A673 (cell line): ENCODE measurements around the gene KATNAL1. TPM values are rescaled to one million over a fixed set of nuclear protein-coding genes. Genes with fewer than 3 reads are reported as not detected.
"Not testable (repeated sequence)": the region's sequence is repeated elsewhere in the genome, so short reads cannot be mapped to it uniquely, and the experiment has no call there.

ENCODE experiments used
- BruUV-seq: library from RNA; stranded (reverse); fragments of 400-500 nt; replicated peaks from 2 replicates; lab custom pipeline; 2021; lab: Mats Ljungman, UMichigan
- CTCF ChIA-PET: fragments of 300-600 bp; sonication (Branson Sonifier 250); formaldehyde crosslinking; loops from one replicate; lab custom pipeline; 2022; ENCODE audit warnings: antibody characterized with exemption; lab: Charles Lee
- POLR2A ChIA-PET: fragments of 300-600 bp; sonication (Branson Sonifier 250); formaldehyde crosslinking; loops from one replicate; lab custom pipeline; 2022; ENCODE audit warnings: antibody characterized with exemption; ENCODE audit not compliant: low non-redundant PET; lab: Charles Lee
- DNase-seq: peaks from one replicate; pipeline ENCODE4 v3.0.0-alpha.2; 2015; ENCODE audit warnings: low spot score
- H3K27ac ChIP-seq: fragments of 200-600 bp; sonication (generic); 2 replicates; pipeline ENCODE4 v1.5.1; 2016; ENCODE audit warnings: mixed run types, low read depth, mild to moderate bottlenecking, mixed read lengths, antibody characterized with exemption, low read length; ENCODE audit not compliant: poor library complexity, severe bottlenecking
- H3K27me3 ChIP-seq: fragments of 200-600 bp; sonication (generic); replicated peaks from 2 replicates; pipeline ENCODE4 v1.6.1; 2017; ENCODE audit warnings: mixed run types, low read depth, mild to moderate bottlenecking, mixed read lengths, antibody characterized with exemption, low read length; ENCODE audit not compliant: insufficient read depth, poor library complexity
- H3K36me3 ChIP-seq: fragments of 200-600 bp; sonication (generic); 2 replicates; pipeline ENCODE4 v1.6.1; 2016; ENCODE audit warnings: mixed run types, mild to moderate bottlenecking, mixed read lengths, antibody characterized with exemption, low read length; ENCODE audit not compliant: insufficient read depth, poor library complexity, severe bottlenecking
- H3K4me1 ChIP-seq: fragments of 200-600 bp; sonication (generic); 2 replicates; pipeline ENCODE4 v1.6.1; 2017; ENCODE audit warnings: mixed run types, mild to moderate bottlenecking, mixed read lengths, antibody characterized with exemption, low read length; ENCODE audit not compliant: insufficient read depth, poor library complexity, severe bottlenecking
- H3K4me3 ChIP-seq: fragments of 200-600 bp; sonication (generic); 2 replicates; pipeline ENCODE4 v1.5.1; 2016; ENCODE audit warnings: low read depth, mixed run types, mild to moderate bottlenecking, mixed read lengths, low read length; ENCODE audit not compliant: poor library complexity, severe bottlenecking
- H3K9me3 ChIP-seq: fragments of 200-600 bp; sonication (generic); 2 replicates; pipeline ENCODE4 v1.6.1; 2016; ENCODE audit warnings: mixed run types, low read depth, mild to moderate bottlenecking, mixed read lengths, antibody characterized with exemption, low read length; ENCODE audit not compliant: poor library complexity, severe bottlenecking
- EZH2 ChIP-seq: fragments of 200-600 bp; sonication (generic); IDR thresholded peaks from 2 replicates; pipeline ENCODE4 v1.6.1; 2017; ENCODE audit warnings: borderline replicate concordance, low read depth, mild to moderate bottlenecking, mixed read lengths, antibody characterized with exemption, low read length; ENCODE audit not compliant: poor library complexity, severe bottlenecking
- intact Hi-C: fragments of 100-400 bp; cut with micrococcal nuclease; formaldehyde crosslinking; loops from one replicate; pipeline ENCODE4 v1.10.0; 2022; ENCODE audit not compliant: unreplicated experiment
- total RNA-seq: library from RNA; stranded (reverse); gene quantifications from 2 replicates; pipeline ENCODE4 v1.2.3, GENCODE V29; 2021
- TF ChIP-seq, protein P1 (sequence below): fragments of 300-800, 200-600 bp; sonication (generic); conservative IDR thresholded peaks from 2 replicates; pipeline ENCODE4 v1.5.1; 2017; ENCODE audit warnings: low read depth, mild to moderate bottlenecking, antibody characterized with exemption, low read length, moderate library complexity, mixed read lengths

Gene KATNAL1
- total RNA-seq, 1 experiment from 2014 or later, result 63.0 TPM

DNA sequence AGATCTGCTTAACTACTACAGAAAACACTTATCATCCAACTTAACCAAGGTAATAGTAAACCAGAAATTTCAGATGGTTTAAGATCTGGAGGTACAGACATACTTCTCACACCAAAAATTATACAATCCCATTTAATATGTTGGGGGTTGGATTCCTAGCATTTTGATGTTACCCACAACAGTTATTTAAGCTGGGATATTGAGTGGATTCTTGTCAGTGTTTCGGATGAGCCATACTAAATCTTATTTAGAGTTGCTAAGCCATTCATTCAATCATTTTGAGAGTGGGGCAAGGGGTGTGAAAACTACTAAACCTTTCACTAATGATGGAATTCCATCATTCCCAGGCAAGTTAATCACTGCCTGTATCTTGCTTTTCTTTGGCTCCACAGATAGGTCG is 40.6 kb downstream of the KATNAL1 start:
- H3K27ac ChIP-seq, result no peak overlapping the region
- DNase-seq, result no peak
- no peaks in the 10 kb centered on the region for H3K36me3 ChIP-seq
- no TSS peak for BruUV-seq
- no peaks in the 10 kb centered on the region for H3K27me3 ChIP-seq
- intact Hi-C loops, result no loop called here
- ChIA-PET CTCF (no interaction called here), POLR2A (no interaction called here)
- TF ChIP-seq, protein P1, sequence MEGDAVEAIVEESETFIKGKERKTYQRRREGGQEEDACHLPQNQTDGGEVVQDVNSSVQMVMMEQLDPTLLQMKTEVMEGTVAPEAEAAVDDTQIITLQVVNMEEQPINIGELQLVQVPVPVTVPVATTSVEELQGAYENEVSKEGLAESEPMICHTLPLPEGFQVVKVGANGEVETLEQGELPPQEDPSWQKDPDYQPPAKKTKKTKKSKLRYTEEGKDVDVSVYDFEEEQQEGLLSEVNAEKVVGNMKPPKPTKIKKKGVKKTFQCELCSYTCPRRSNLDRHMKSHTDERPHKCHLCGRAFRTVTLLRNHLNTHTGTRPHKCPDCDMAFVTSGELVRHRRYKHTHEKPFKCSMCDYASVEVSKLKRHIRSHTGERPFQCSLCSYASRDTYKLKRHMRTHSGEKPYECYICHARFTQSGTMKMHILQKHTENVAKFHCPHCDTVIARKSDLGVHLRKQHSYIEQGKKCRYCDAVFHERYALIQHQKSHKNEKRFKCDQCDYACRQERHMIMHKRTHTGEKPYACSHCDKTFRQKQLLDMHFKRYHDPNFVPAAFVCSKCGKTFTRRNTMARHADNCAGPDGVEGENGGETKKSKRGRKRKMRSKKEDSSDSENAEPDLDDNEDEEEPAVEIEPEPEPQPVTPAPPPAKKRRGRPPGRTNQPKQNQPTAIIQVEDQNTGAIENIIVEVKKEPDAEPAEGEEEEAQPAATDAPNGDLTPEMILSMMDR, result no peak
- no peak for TF ChIP-seq EZH2
- H3K4me3 ChIP-seq, result no peak overlapping the region
- H3K4me1 ChIP-seq, result no peaks in the 10 kb centered on the region
- no peaks in the 10 kb centered on the region for H3K9me3 ChIP-seq

DNA sequence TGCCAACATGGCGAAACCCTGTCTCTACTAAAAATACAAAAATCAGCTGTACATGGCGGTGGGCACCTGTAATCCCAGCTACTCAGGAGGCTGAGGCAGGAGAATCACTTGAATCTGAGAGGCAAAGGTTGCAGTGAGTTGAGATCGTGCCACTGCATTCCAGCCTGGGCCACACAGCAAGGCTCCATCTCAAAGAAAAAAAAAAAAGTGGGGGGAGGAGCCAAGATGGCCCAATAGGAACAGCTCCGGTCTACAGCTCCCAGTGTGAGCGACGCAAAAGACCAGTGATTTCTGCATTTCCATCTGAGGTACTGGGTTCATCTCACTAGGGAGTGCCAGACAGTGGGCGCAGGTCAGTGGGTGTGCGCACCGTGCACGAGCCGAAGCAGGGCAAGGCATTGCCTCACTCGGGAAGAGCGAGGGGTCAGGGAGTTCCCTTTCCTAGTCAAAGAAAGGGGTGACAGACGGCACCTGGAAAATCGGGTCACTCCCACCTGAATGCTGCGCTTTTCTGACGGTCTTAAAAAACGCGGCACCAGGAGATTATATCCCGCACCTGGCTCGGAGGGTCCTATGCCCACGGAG is 48.1 kb downstream of the KATNAL1 start:
- CTCF ChIA-PET, result not testable (repeated sequence)

DNA sequence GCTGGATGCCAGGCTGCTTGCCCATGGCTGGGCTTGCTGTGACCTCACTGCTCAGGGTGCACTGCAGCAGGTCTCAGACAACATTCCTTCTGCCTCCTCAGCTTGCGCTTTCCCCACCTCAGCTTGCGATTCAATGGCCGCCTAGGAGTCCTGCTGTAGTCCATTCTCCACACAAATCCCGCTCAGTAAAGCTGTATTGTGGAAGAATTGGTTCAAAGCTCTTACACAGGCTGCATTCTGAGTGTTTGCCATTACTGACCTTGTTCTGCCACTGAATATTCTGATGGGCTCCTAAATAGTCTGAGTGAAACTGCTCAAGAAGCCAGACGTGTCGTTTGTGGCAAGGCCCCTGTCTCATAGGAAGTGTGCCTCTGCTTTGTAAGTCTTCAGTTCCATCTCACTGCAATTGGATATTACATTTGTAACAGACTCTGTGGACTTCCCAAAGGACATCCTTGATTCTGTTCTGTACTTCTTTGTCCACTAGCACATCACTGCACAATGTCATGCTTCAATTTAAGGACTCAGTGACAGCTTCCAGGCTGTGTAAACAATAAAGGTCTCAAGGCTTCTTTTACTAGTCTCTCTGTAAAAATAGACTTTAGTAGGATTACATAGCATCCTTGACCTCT is 49.8 kb downstream of the KATNAL1 start:
- BruUV-seq, result no TSS peak
- intact Hi-C loops, result no loop called here
- no peak overlapping the region for H3K4me3 ChIP-seq
- no peak for DNase-seq
- H3K4me1 ChIP-seq, result peaks cover 34% of the 10 kb centered on the region
- no peaks in the 10 kb centered on the region for H3K27me3 ChIP-seq
- ChIA-PET CTCF (interaction anchor here (0.6 kb wide), 1 partner anchor 277 kb away, joined by 3 read pairs; no protein-coding TSS in a partner anchor), POLR2A (no interaction called here)
- no peaks in the 10 kb centered on the region for H3K36me3 ChIP-seq
- no peak for TF ChIP-seq EZH2
- TF ChIP-seq, protein P1, result no peak
- peak overlapping the region; percentile 12 for H3K27ac ChIP-seq
- no peaks in the 10 kb centered on the region for H3K9me3 ChIP-seq

More for the DNA sequence above, 48.1 kb downstream of the KATNAL1 start:
- intact Hi-C loops, H3K27ac ChIP-seq, DNase-seq, H3K4me3 ChIP-seq, BruUV-seq, H3K9me3 ChIP-seq, POLR2A ChIA-PET, H3K36me3 ChIP-seq, H3K27me3 ChIP-seq: not testable (repeated sequence)
- H3K4me1 ChIP-seq, result peaks cover 26% of the 10 kb centered on the region
